Effector memory CD4-positive, alpha-beta T cell (primary cell): ENCODE data around the gene H3-3A.
"Not testable (repeated sequence)": the region's sequence is repeated elsewhere in the genome, so short reads cannot be mapped to it uniquely, and the experiment has no call there.

Experiments used
- DNase-seq, 3 donors: peaks; one replicate each; pipeline ENCODE4 v3.0.0-alpha.2; 2020
- H3K27ac ChIP-seq: 2 replicates; pipeline ENCODE4 v1.7.0; 2013; ENCODE audit warnings: mild to moderate bottlenecking, low read length, moderate library complexity; ENCODE audit not compliant: insufficient read depth, poor library complexity, severe bottlenecking
- H3K27me3 ChIP-seq: replicated peaks from 2 replicates; pipeline ENCODE4 v1.7.0; 2013; ENCODE audit warnings: mild to moderate bottlenecking, low read length; ENCODE audit not compliant: insufficient read depth, control insufficient read depth, poor library complexity, severe bottlenecking
- H3K36me3 ChIP-seq: 2 replicates; pipeline ENCODE4 v1.7.0; 2013; ENCODE audit warnings: mild to moderate bottlenecking, low read length, moderate library complexity; ENCODE audit not compliant: control insufficient read depth, insufficient read depth
- H3K4me1 ChIP-seq: 2 replicates; pipeline ENCODE4 v1.7.0; 2013; ENCODE audit warnings: low read length, mild to moderate bottlenecking; ENCODE audit not compliant: control insufficient read depth, insufficient read depth, poor library complexity, severe bottlenecking
- H3K4me3 ChIP-seq: 2 replicates; pipeline ENCODE4 v1.7.0; 2013; ENCODE audit warnings: low read length, low read depth, mild to moderate bottlenecking; ENCODE audit not compliant: insufficient read depth, poor library complexity, severe bottlenecking
- H3K9me3 ChIP-seq: 2 replicates; pipeline ENCODE4 v1.7.0; 2013; ENCODE audit warnings: mild to moderate bottlenecking, low read length, moderate library complexity; ENCODE audit not compliant: control insufficient read depth

The H3-3A gene

GRCh38 chr1:226083302-226084101, 21.0 kb downstream of the H3-3A start:
- H3K4me3 ChIP-seq: peak overlapping the region; percentile 69
- H3K4me1 ChIP-seq: no peaks in the 10 kb centered on the region
- no peaks in the 10 kb centered on the region for H3K27me3 ChIP-seq
- peak; percentile 86 to 89 (median 88) for DNase-seq
- H3K27ac ChIP-seq: no peak overlapping the region
- H3K9me3 ChIP-seq: no peaks in the 10 kb centered on the region
- no peaks in the 10 kb centered on the region for H3K36me3 ChIP-seq

- Histone ChIP-seq H3K4me1 (no peaks in the 10 kb centered on the region), H3K4me3 (no peak overlapping the region), H3K9me3 (no peaks in the 10 kb centered on the region), H3K27me3 (no peaks in the 10 kb centered on the region), H3K36me3 (no peaks in the 10 kb centered on the region), H3K27ac (no peak overlapping the region)
- DNase-seq: no peak
Observed at GRCh38 chr1:226085675-226086285, 23.3 kb downstream of the H3-3A start.

- no peaks in the 10 kb centered on the region for H3K36me3 ChIP-seq
- no peak for DNase-seq
Observed at GRCh38 chr1:226086776-226087175, 24.3 kb downstream of the H3-3A start.

GRCh38 chr1:226091461-226091860, 28.9 kb downstream of the H3-3A start:
- H3K27ac ChIP-seq: no peak overlapping the region
- no peaks in the 10 kb centered on the region for H3K36me3 ChIP-seq
- H3K27me3 ChIP-seq: no peaks in the 10 kb centered on the region
- H3K4me1 ChIP-seq: no peaks in the 10 kb centered on the region
- no peak overlapping the region for H3K4me3 ChIP-seq
- no peak for DNase-seq
- no peaks in the 10 kb centered on the region for H3K9me3 ChIP-seq

More at GRCh38 chr1:226086776-226087175, 24.3 kb downstream of the H3-3A start:
- no peak overlapping the region for H3K4me3 ChIP-seq
- H3K27ac ChIP-seq: no peak overlapping the region
- no peaks in the 10 kb centered on the region for H3K4me1 ChIP-seq
- H3K9me3 ChIP-seq: no peaks in the 10 kb centered on the region
- no peaks in the 10 kb centered on the region for H3K27me3 ChIP-seq

GRCh38 chr1:226092048-226092820, 29.7 kb downstream of the H3-3A start:
- H3K36me3 ChIP-seq, H3K9me3 ChIP-seq, H3K4me3 ChIP-seq, H3K4me1 ChIP-seq, DNase-seq, H3K27me3 ChIP-seq, H3K27ac ChIP-seq: not testable (repeated sequence)

GRCh38 chr1:226092965-226093364, 30.4 kb downstream of the H3-3A start:
- H3K27me3 ChIP-seq: no peaks in the 10 kb centered on the region
- H3K27ac ChIP-seq: no peak overlapping the region
- H3K9me3 ChIP-seq: no peaks in the 10 kb centered on the region
- no peaks in the 10 kb centered on the region for H3K36me3 ChIP-seq
- H3K4me3 ChIP-seq: no peak overlapping the region
- no peaks in the 10 kb centered on the region for H3K4me1 ChIP-seq
- DNase-seq: no peak

- no peaks in the 10 kb centered on the region for H3K9me3 ChIP-seq
- H3K4me3 ChIP-seq: no peak overlapping the region
- no peaks in the 10 kb centered on the region for H3K36me3 ChIP-seq
- no peak overlapping the region for H3K27ac ChIP-seq
- DNase-seq: no peak
- no peaks in the 10 kb centered on the region for H3K27me3 ChIP-seq
- no peaks in the 10 kb centered on the region for H3K4me1 ChIP-seq
Observed at GRCh38 chr1:226093621-226094020, 31.1 kb downstream of the H3-3A start.

GRCh38 chr1:226094451-226094850, 31.9 kb downstream of the H3-3A start:
- Histone ChIP-seq H3K4me1 (no peaks in the 10 kb centered on the region), H3K27me3 (no peaks in the 10 kb centered on the region), H3K27ac (no peak overlapping the region), H3K4me3 (no peak overlapping the region), H3K9me3 (no peaks in the 10 kb centered on the region), H3K36me3 (no peaks in the 10 kb centered on the region)
- no peak for DNase-seq

GRCh38 chr1:226095286-226095685, 32.8 kb downstream of the H3-3A start:
- Histone ChIP-seq H3K36me3 (no peaks in the 10 kb centered on the region), H3K4me1 (no peaks in the 10 kb centered on the region), H3K27me3 (no peaks in the 10 kb centered on the region), H3K4me3 (no peak overlapping the region), H3K27ac (no peak overlapping the region), H3K9me3 (no peaks in the 10 kb centered on the region)
- no peak for DNase-seq
